ENCODE data around the gene TMEM184C. TPM values are rescaled to one million over a fixed set of nuclear protein-coding genes. Genes with fewer than 3 reads are reported as not detected.
A peak's percentile ranks its signal among the peaks of the same experiment; 100 is the strongest.

Gene TMEM184C
- total RNA-seq, 1 experiment from 2014 or later = 24.6 TPM

GRCh38 chr4:147591106-147591505 lies 26.1 kb upstream of the TMEM184C start:
- no peak for TF ChIP-seq ZNF274 (IDR thresholded peaks at IDR 0.05; ENCODE audit: low read depth, low read length)
- Histone ChIP-seq H3K4me3 (replicated peaks in 1 of 2; ENCODE audit: low read depth in 1 of 2, low read length in 2 of 2) (no peak overlapping the region), H3K9ac (ENCODE audit: low read length) (no peak overlapping the region), H3K79me2 (ENCODE audit: insufficient read depth, low read length) (no peaks in the 10 kb centered on the region), H3K36me3 (ENCODE audit: control insufficient read depth in 1 of 2, insufficient read depth in 2 of 2, low read length in 2 of 2) (no peaks in the 10 kb centered on the region), H3K9me2 (ENCODE audit: insufficient read depth) (no peaks in the 10 kb centered on the region), H3K4me1 (ENCODE audit: control insufficient read depth in 1 of 2, insufficient read depth in 2 of 2, low read length in 2 of 2) (no peaks in the 10 kb centered on the region), H3K27ac (ENCODE audit: low read depth, low read length) (no peak overlapping the region), H2AFZ (ENCODE audit: low read depth, low read length, poor library complexity, severe bottlenecking) (peak overlapping the region; percentile 86), H3K27me3 (ENCODE audit: insufficient read depth, low read length) (no peaks in the 10 kb centered on the region), H4K20me1 (ENCODE audit: insufficient read depth) (no peaks in the 10 kb centered on the region), H3K4me2 (ENCODE audit: low read length) (no peak overlapping the region), H3K9me3 (ENCODE audit: control insufficient read depth in 1 of 2, insufficient read depth in 1 of 2, low read depth in 1 of 2, low read length in 2 of 2) (no peaks in the 10 kb centered on the region)
- no peak for DNase-seq (ENCODE audit: low read depth, low spot score)
- ChIA-PET CTCF (interaction anchor here (0.5 to 3.2 kb wide), 10 partner anchors 26 to 574 kb away, joined by 3 to 36 read pairs (median 12); partner anchors contain the start of gene TMEM184C), RAD21 (ENCODE audit: low non-redundant PET in 1 of 2, low total read pairs in 2 of 2, uncharacterized antibody in 2 of 2, unreplicated experiment in 2 of 2) (interaction anchor here in 1 of 2 experiments (1.3 to 1.4 kb wide), 2 partner anchors 72 to 494 kb away, joined by 3 to 8 read pairs; no protein-coding TSS in a partner anchor), POLR2A (no interaction called here)
- no peak for ATAC-seq
- no TSS peak for BruUV-seq (replicated peaks)
- intact Hi-C loops (cut with micrococcal nuclease) = loop anchor here (2.0 to 10.0 kb wide), 2 partner anchors 72 to 1246 kb away; no protein-coding TSS in a partner anchor

- H3K9me2 ChIP-seq (ENCODE audit: insufficient read depth) = no peaks in the 10 kb centered on the region
- H3K4me2 ChIP-seq (ENCODE audit: low read length) = no peak overlapping the region
- H3K79me2 ChIP-seq (ENCODE audit: insufficient read depth, low read length) = no peaks in the 10 kb centered on the region
- no peaks in the 10 kb centered on the region for H3K36me3 ChIP-seq (ENCODE audit: control insufficient read depth in 1 of 2, insufficient read depth in 2 of 2, low read length in 2 of 2)
- intact Hi-C loops (cut with micrococcal nuclease) = loop anchor here (10.0 kb wide), 1 partner anchor 1249 kb away; no protein-coding TSS in a partner anchor
- BruUV-seq (replicated peaks) = no TSS peak
- H3K27ac ChIP-seq (ENCODE audit: low read depth, low read length) = no peak overlapping the region
- H3K4me3 ChIP-seq (replicated peaks in 1 of 2; ENCODE audit: low read depth in 1 of 2, low read length in 2 of 2) = no peak overlapping the region
- no peaks in the 10 kb centered on the region for H3K27me3 ChIP-seq (ENCODE audit: insufficient read depth, low read length)
- peak; percentile 12 to 24 (median 23); a peak in 3 of 6 replicates for TF ChIP-seq CTCF (IDR thresholded peaks at IDR 0.05 in 2 of 3, conservative IDR thresholded peaks at IDR 0.05 in 1 of 3; ENCODE audit: borderline replicate concordance in 1 of 3, insufficient read depth in 1 of 3, low read depth in 2 of 3, low read length in 2 of 3)
- TF ChIP-seq SP1 (IDR thresholded peaks at IDR 0.05; ENCODE audit: low read depth) = no peak
- peak; percentile 43; the same call in 1 of the 2 replicates for TF ChIP-seq RAD21 (IDR thresholded peaks at IDR 0.05; ENCODE audit: low read depth)
- no peak overlapping the region for H3K9ac ChIP-seq (ENCODE audit: low read length)
- CTCF ChIA-PET = interaction anchor here (5.6 kb wide), 1 partner anchor 272 kb away, joined by 61 read pairs; no protein-coding TSS in a partner anchor
- DNase-seq (ENCODE audit: low read depth, low spot score) = no peak
- no peak overlapping the region for H2AFZ ChIP-seq (ENCODE audit: low read depth, low read length, poor library complexity, severe bottlenecking)
- no peak for ATAC-seq
- peaks cover 0 to 8% of the 10 kb centered on the region in 2 experiments; a peak in 2 of 4 replicates for H3K4me1 ChIP-seq (ENCODE audit: control insufficient read depth in 1 of 2, insufficient read depth in 2 of 2, low read length in 2 of 2)
- H4K20me1 ChIP-seq (ENCODE audit: insufficient read depth) = no peaks in the 10 kb centered on the region
- H3K9me3 ChIP-seq (ENCODE audit: control insufficient read depth in 1 of 2, insufficient read depth in 1 of 2, low read depth in 1 of 2, low read length in 2 of 2) = no peaks in the 10 kb centered on the region
- RAD21 ChIA-PET (ENCODE audit: low non-redundant PET in 1 of 2, low total read pairs in 2 of 2, uncharacterized antibody in 2 of 2, unreplicated experiment in 2 of 2) = no interaction called here
- POLR2A ChIA-PET = no interaction called here
Measured at GRCh38 chr4:147594107-147594506, 23.1 kb upstream of the TMEM184C start.
